Measurements from ENCODE around the gene CA10. TPM values are rescaled to one million over a fixed set of nuclear protein-coding genes. Genes with fewer than 3 reads are reported as not detected.

CA10 gene
- total and polyA plus RNA-seq, 7 donors = 0.28 to 2.9 (median 0.49) TPM; not detected in 2

- H3K9me3 ChIP-seq = no peaks in the 10 kb centered on the region
- no peaks in the 10 kb centered on the region for H3K4me1 ChIP-seq
- no peak for TF ChIP-seq POLR2A (IDR thresholded peaks at IDR 0.05)
- no peak for TF ChIP-seq POLR2AphosphoS5 (IDR thresholded peaks at IDR 0.05)
- TF ChIP-seq EP300 (IDR thresholded peaks at IDR 0.05) = no peak
- no peak for TF ChIP-seq CTCF (IDR thresholded peaks at IDR 0.05)
- DNase-seq = no peak
- no peak overlapping the region for H3K27ac ChIP-seq
- H3K36me3 ChIP-seq = no peaks in the 10 kb centered on the region
- no peaks in the 10 kb centered on the region for H3K27me3 ChIP-seq
- intact Hi-C loops (cut with DNase I) = no loop called here
- 58 to 67% methylated on average over 4 of the region's 4 CpGs for WGBS, 2 donors
- H3K4me3 ChIP-seq = no peak overlapping the region
These were observed 548.4 kb downstream of the CA10 start for GRCh38 chr17:51610155-51610554.

DNA sequence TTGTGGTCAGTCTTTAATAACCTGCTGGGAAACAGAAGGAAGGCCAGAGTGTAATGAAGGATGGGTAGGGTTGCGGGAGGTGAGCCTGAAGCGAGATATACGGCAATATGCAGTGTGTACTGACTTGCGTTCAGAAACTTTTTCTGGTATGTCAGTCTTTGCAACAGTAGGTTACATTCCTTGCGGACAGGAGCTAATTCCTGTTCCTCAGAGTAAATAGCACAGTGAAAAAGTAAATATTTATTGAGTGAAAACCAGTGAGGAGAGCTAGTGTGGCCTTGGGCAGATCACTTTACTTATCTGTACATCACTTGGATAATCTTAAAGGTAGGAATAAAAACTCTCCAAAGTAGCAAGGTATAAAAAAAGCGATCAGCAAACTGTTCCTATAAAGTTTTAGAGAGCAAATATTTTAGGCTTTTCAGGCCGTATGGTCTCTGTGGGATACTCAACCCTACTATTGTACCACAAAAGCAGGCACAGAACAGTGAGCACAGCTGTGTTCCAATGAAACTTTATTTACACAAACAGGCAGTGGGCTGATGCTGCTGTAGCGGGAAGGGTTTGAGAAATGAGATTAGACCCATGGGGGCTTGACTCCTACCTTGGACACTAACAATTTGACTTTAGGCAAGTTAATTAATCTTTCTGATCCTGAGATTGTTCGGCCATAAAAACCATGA lies 550.1 kb downstream of the CA10 start:
- DNase-seq = no peak
- H3K36me3 ChIP-seq = no peaks in the 10 kb centered on the region
- no peaks in the 10 kb centered on the region for H3K27me3 ChIP-seq
- H3K27ac ChIP-seq = no peak overlapping the region
- TF ChIP-seq POLR2AphosphoS5 (IDR thresholded peaks at IDR 0.05) (no peak), CTCF (IDR thresholded peaks at IDR 0.05) (no peak), EP300 (IDR thresholded peaks at IDR 0.05) (no peak)
- intact Hi-C loops (cut with DNase I) = no loop called here
- no peaks in the 10 kb centered on the region for H3K4me1 ChIP-seq
- H3K4me3 ChIP-seq = no peak overlapping the region
- 54 to 73% methylated on average over 9 of the region's 9 CpGs for WGBS, 2 donors
- H3K9me3 ChIP-seq = no peaks in the 10 kb centered on the region

GRCh38 chr17:51607512-51607911 lies 551.0 kb downstream of the CA10 start:
- 48 to 65% methylated on average over 2 of the region's 2 CpGs for WGBS, 2 donors
- intact Hi-C loops (cut with DNase I) = no loop called here
- no peaks in the 10 kb centered on the region for H3K4me1 ChIP-seq

GRCh38 chr17:51604299-51605020 lies 554.1 kb downstream of the CA10 start:
- H3K9me3 ChIP-seq = no peaks in the 10 kb centered on the region
- no peaks in the 10 kb centered on the region for H3K36me3 ChIP-seq
- H3K27ac ChIP-seq = no peak overlapping the region
- TF ChIP-seq POLR2AphosphoS5 (IDR thresholded peaks at IDR 0.05) (no peak), CTCF (IDR thresholded peaks at IDR 0.05) (no peak), POLR2A (IDR thresholded peaks at IDR 0.05) (no peak), EP300 (IDR thresholded peaks at IDR 0.05) (no peak)
- DNase-seq = no peak
- WGBS, 2 donors = 12 to 56% methylated on average over 2 of the region's 2 CpGs
- no peak overlapping the region for H3K4me3 ChIP-seq
- H3K27me3 ChIP-seq = no peaks in the 10 kb centered on the region
- no peaks in the 10 kb centered on the region for H3K4me1 ChIP-seq
- intact Hi-C loops (cut with DNase I) = no loop called here

More at GRCh38 chr17:51607512-51607911, 551.0 kb downstream of the CA10 start:
- TF ChIP-seq EP300 (IDR thresholded peaks at IDR 0.05) (no peak), POLR2A (IDR thresholded peaks at IDR 0.05) (no peak), POLR2AphosphoS5 (IDR thresholded peaks at IDR 0.05) (no peak), CTCF (IDR thresholded peaks at IDR 0.05) (no peak)
- Histone ChIP-seq H3K27me3 (no peaks in the 10 kb centered on the region), H3K36me3 (no peaks in the 10 kb centered on the region), H3K4me3 (no peak overlapping the region), H3K27ac (no peak overlapping the region), H3K9me3 (no peaks in the 10 kb centered on the region)
- no peak for DNase-seq

Data from sigmoid colon (tissue), 7 donors.